Caco-2 (cell line): ENCODE data around the gene BRD4. TPM values are rescaled to one million over a fixed set of nuclear protein-coding genes. Genes with fewer than 3 reads are reported as not detected.

Experiments used
- BruUV-seq: library from RNA; stranded (reverse); fragments of 400-500 nt; replicated peaks from 2 replicates; lab custom pipeline; 2021; lab: Mats Ljungman, UMichigan
- CTCF ChIA-PET: fragments of 300-600 bp; sonication (Branson Sonifier 250); formaldehyde crosslinking; loops from one replicate; lab custom pipeline; 2022; ENCODE audit warnings: antibody characterized with exemption; lab: Charles Lee
- POLR2A ChIA-PET: fragments of 300-600 bp; sonication (Branson Sonifier 250); formaldehyde crosslinking; loops from one replicate; lab custom pipeline; 2022; ENCODE audit warnings: antibody characterized with exemption; lab: Charles Lee
- DNase-seq, 2 experiments: peaks; one replicate each; pipeline versions ENCODE4 v3.0.0 to v3.0.0-alpha.2; 2020 to 2022
- H3K27me3 ChIP-seq: replicated peaks from 2 replicates; pipeline ENCODE4 v1.6.0; 2011; ENCODE audit warnings: low read length; ENCODE audit not compliant: control insufficient read depth, insufficient read depth
- H3K36me3 ChIP-seq: 2 replicates; pipeline ENCODE4 v1.5.1; 2011; ENCODE audit warnings: low read length; ENCODE audit not compliant: control insufficient read depth, insufficient read depth
- H3K4me1 ChIP-seq: fragments of 250-450 bp; sonication (Bioruptor Pico); 2 replicates; pipeline ENCODE4 v1.5.1; 2020; ENCODE audit warnings: mild to moderate bottlenecking
- H3K4me3 ChIP-seq: 2 replicates; pipeline ENCODE4 v1.5.1; 2011; ENCODE audit warnings: low read depth, mild to moderate bottlenecking, control low read depth, low read length
- H3K9me3 ChIP-seq: fragments of 250-450 bp; sonication (Bioruptor Pico); 2 replicates; pipeline ENCODE4 v1.5.1; 2020; ENCODE audit warnings: mild to moderate bottlenecking, moderate library complexity
- H3K27ac Mint-ChIP-seq: one replicate; pipeline ENCODE4 v1.8.0; 2022; ENCODE audit warnings: mixed read lengths; ENCODE audit not compliant: unreplicated experiment
- H3K27me3 Mint-ChIP-seq: one replicate; pipeline ENCODE4 v1.8.0; 2022; ENCODE audit warnings: mixed read lengths; ENCODE audit not compliant: insufficient read depth, unreplicated experiment
- H3K36me3 Mint-ChIP-seq: one replicate; pipeline ENCODE4 v1.8.0; 2022; ENCODE audit warnings: mild to moderate bottlenecking, mixed read lengths; ENCODE audit not compliant: insufficient read depth, unreplicated experiment
- H3K4me1 Mint-ChIP-seq: one replicate; pipeline ENCODE4 v1.8.0; 2022; ENCODE audit warnings: low read depth, mixed read lengths; ENCODE audit not compliant: unreplicated experiment
- H3K4me3 Mint-ChIP-seq: one replicate; pipeline ENCODE4 v1.8.0; 2022; ENCODE audit warnings: mild to moderate bottlenecking, moderate library complexity, mixed read lengths; ENCODE audit not compliant: unreplicated experiment
- H3K9me3 Mint-ChIP-seq: one replicate; pipeline ENCODE4 v1.8.0; 2022; ENCODE audit warnings: mixed read lengths; ENCODE audit not compliant: unreplicated experiment
- CTCF ChIP-seq, 2 experiments: fragments of 200-600 bp in 1 of 2; IDR thresholded peaks; 1 replicate in 1 of 2; 2 replicates in 1 of 2; pipeline versions ENCODE4 v1.5.1 to v1.8.0; 2011 to 2022; ENCODE audit warnings: antibody characterized with exemption in 1 of 2, control low read depth in 1 of 2, inconsistent platforms in 1 of 2, low read depth in 1 of 2, low read length in 1 of 2, mild to moderate bottlenecking in 1 of 2, moderate library complexity in 1 of 2; ENCODE audit not compliant: insufficient read depth in 1 of 2, severe bottlenecking in 1 of 2, unreplicated experiment in 1 of 2
- intact Hi-C: fragments of 100-400 bp; cut with micrococcal nuclease; formaldehyde crosslinking; loops from one replicate; pipeline ENCODE4 v1.10.0; 2022; ENCODE audit not compliant: unreplicated experiment
- total RNA-seq: library from RNA; stranded (reverse); gene quantifications from 2 replicates; pipeline ENCODE4 v1.2.3, GENCODE V29; 2022

BRD4 gene
- total RNA-seq, 1 experiment from 2014 or later = 170 TPM

- H3K4me3 Mint-ChIP-seq = peak overlapping the region; percentile 86
- Histone ChIP-seq H3K27me3 (no peaks in the 10 kb centered on the region), H3K4me1 (peaks cover 18% of the 10 kb centered on the region), H3K9me3 (no peaks in the 10 kb centered on the region), H3K36me3 (no peaks in the 10 kb centered on the region), H3K4me3 (peak overlapping the region; percentile 51)
- no peaks in the 10 kb centered on the region for H3K27me3 Mint-ChIP-seq
- DNase-seq = peak; percentile 85 to 90
- TF ChIP-seq CTCF (IDR thresholded peaks at IDR 0.05; ENCODE audit: insufficient read depth in 1 of 2, low read depth in 1 of 2, low read length in 1 of 2, severe bottlenecking in 1 of 2, unreplicated experiment in 1 of 2) = no peak
- peak overlapping the region; percentile 100 for H3K27ac Mint-ChIP-seq
- H3K36me3 Mint-ChIP-seq = peaks cover 50% of the 10 kb centered on the region
- intact Hi-C loops = loop anchor here (1.0 to 5.0 kb wide), 4 partner anchors 37 to 177 kb away; partner anchors contain the start of genes AKAP8L and BRD4
- ChIA-PET CTCF (interaction anchor here (0.6 to 3.0 kb wide), 6 partner anchors 39 to 936 kb away, joined by 3 to 20 read pairs (median 8); partner anchors contain the start of gene AKAP8L), POLR2A (interaction anchor here (0.6 to 4.1 kb wide), 5 partner anchors 39 to 143 kb away, joined by 3 to 40 read pairs (median 6); partner anchors contain the start of genes AKAP8L and BRD4)
- no TSS peak for BruUV-seq
- H3K4me1 Mint-ChIP-seq = peaks cover 16% of the 10 kb centered on the region
- H3K9me3 Mint-ChIP-seq = no peaks in the 10 kb centered on the region
Observed at GRCh38 chr19:15379999-15380647, 47.8 kb upstream of the BRD4 start.

- no TSS peak for BruUV-seq
- intact Hi-C loops = loop anchor here (1.0 to 5.0 kb wide), 4 partner anchors 38 to 178 kb away; partner anchors contain the start of genes AKAP8L and BRD4
Observed at GRCh38 chr19:15379083-15379998, 47.0 kb upstream of the BRD4 start, which contains the start of gene AKAP8. Gene AKAP8, minus strand, starts transcription at chr19:15379787. Its CDS starts 56 bp downstream, at chr19:15379731.

More at GRCh38 chr19:15379083-15379998, 47.0 kb upstream of the BRD4 start, which contains the start of gene AKAP8:
- Mint-ChIP-seq H3K4me3 (peak within 1 kb of the TSS; percentile 86), H3K4me1 (peaks cover 16% of the 10 kb centered on the region), H3K27me3 (no peaks in the 10 kb centered on the region), H3K27ac (peak within 1 kb of the TSS; percentile 100), H3K36me3 (peaks cover 58% of the 10 kb centered on the region), H3K9me3 (no peaks in the 10 kb centered on the region)
- Histone ChIP-seq H3K36me3 (no peaks in the 10 kb centered on the region), H3K4me1 (peaks cover 18% of the 10 kb centered on the region), H3K27me3 (no peaks in the 10 kb centered on the region), H3K9me3 (no peaks in the 10 kb centered on the region), H3K4me3 (peak within 1 kb of the TSS; percentile 98)
- ChIA-PET CTCF (interaction anchor here (0.6 to 3.0 kb wide), 9 partner anchors 40 to 937 kb away, joined by 3 to 20 read pairs (median 4); partner anchors contain the start of gene AKAP8L), POLR2A (interaction anchor here (0.6 to 4.1 kb wide), 12 partner anchors 9 to 198 kb away, joined by 3 to 40 read pairs (median 5); partner anchors contain the start of genes AKAP8L and BRD4)
- DNase-seq = peak; percentile 97 to 98
- no peak for TF ChIP-seq CTCF (IDR thresholded peaks at IDR 0.05; ENCODE audit: insufficient read depth in 1 of 2, low read depth in 1 of 2, low read length in 1 of 2, severe bottlenecking in 1 of 2, unreplicated experiment in 1 of 2)
